Fibroblast of lung (primary cell): ENCODE results near the gene CD79B. TPM values are rescaled to one million over a fixed set of nuclear protein-coding genes. Genes with fewer than 3 reads are reported as not detected.

Source experiments
- DNase-seq, 2 donors: peaks; one replicate each; pipeline versions ENCODE4 v3.0.0 to v3.0.0-alpha.2; 2010; ENCODE audit warnings: low read depth in 2 of 2
- H2AFZ ChIP-seq: 2 replicates; pipeline ENCODE4 v1.5.1; 2012; ENCODE audit warnings: low read length, control low read depth, inconsistent platforms
- H3K27ac ChIP-seq: 2 replicates; pipeline ENCODE4 v1.5.1; 2011; ENCODE audit warnings: low read length, control low read depth; ENCODE audit not compliant: insufficient read depth
- H3K27me3 ChIP-seq: 2 replicates; pipeline ENCODE4 v1.5.1; 2011; ENCODE audit warnings: mild to moderate bottlenecking, low read length; ENCODE audit not compliant: control insufficient read depth, insufficient read depth
- H3K36me3 ChIP-seq: 2 replicates; pipeline ENCODE4 v1.5.1; 2011; ENCODE audit warnings: low read length; ENCODE audit not compliant: control insufficient read depth, insufficient read depth
- H3K4me1 ChIP-seq: 2 replicates; pipeline ENCODE4 v1.5.1; 2011; ENCODE audit warnings: low read length; ENCODE audit not compliant: control insufficient read depth, insufficient read depth; ENCODE audit errors: extremely low read depth
- H3K4me2 ChIP-seq: 2 replicates; pipeline ENCODE4 v1.5.1; 2011; ENCODE audit warnings: low read length, control low read depth; ENCODE audit not compliant: insufficient read depth; ENCODE audit errors: extremely low read depth
- H3K4me3 ChIP-seq, 4 experiments: fragments of 200-600 bp in 1 of 4; sonication (generic) in 1 of 4; replicated peaks in 1 of 4; 2 replicates each; pipeline ENCODE4 v1.5.1; 2011 to 2016; ENCODE audit warnings: low read length in 4 of 4, low read depth in 3 of 4, mild to moderate bottlenecking in 3 of 4, control low read depth in 2 of 4, inconsistent platforms in 1 of 4, mixed read lengths in 1 of 4; ENCODE audit not compliant: insufficient read depth in 1 of 4; ENCODE audit errors: control extremely low read depth in 1 of 4
- H3K79me2 ChIP-seq: 2 replicates; pipeline ENCODE4 v1.5.1; 2012; ENCODE audit warnings: mild to moderate bottlenecking, low read length, inconsistent platforms; ENCODE audit not compliant: control insufficient read depth, insufficient read depth
- H3K9ac ChIP-seq: 2 replicates; pipeline ENCODE4 v1.5.1; 2011; ENCODE audit warnings: mild to moderate bottlenecking, low read length, control low read depth; ENCODE audit not compliant: insufficient read depth
- H3K9me3 ChIP-seq: 2 replicates; pipeline ENCODE4 v1.5.1; 2012; ENCODE audit warnings: low read depth, low read length; ENCODE audit not compliant: control insufficient read depth, insufficient read depth
- H4K20me1 ChIP-seq: 2 replicates; pipeline ENCODE4 v1.5.1; 2011; ENCODE audit warnings: low read length; ENCODE audit not compliant: control insufficient read depth, insufficient read depth; ENCODE audit errors: extremely low read depth
- CTCF ChIP-seq, 2 donors: IDR thresholded peaks in 1 of 2; conservative IDR thresholded peaks in 1 of 2; 1 replicate in 1 of 2; 2 replicates in 1 of 2; pipeline ENCODE4 v1.5.1; 2011 to 2012; ENCODE audit warnings: low read length in 2 of 2, control low read depth in 1 of 2, inconsistent platforms in 1 of 2, low read depth in 1 of 2, mild to moderate bottlenecking in 1 of 2
- EZH2 ChIP-seq: IDR thresholded peaks from 2 replicates; pipeline ENCODE4 v1.5.1; 2012; ENCODE audit warnings: low read length, control low read depth, mild to moderate bottlenecking; ENCODE audit errors: missing control alignments
- polyA plus RNA-seq, 2 donors: library from polyadenylated mRNA; depleted of rRNA in 1 of 2; stranded (reverse) in 1 of 2; unstranded in 1 of 2; fragments of >200 nt; gene quantifications; 2 replicates each; pipeline ENCODE4 v1.2.1, GENCODE V29; 2011 to 2012; ENCODE audit warnings: missing spikeins in 1 of 2
- total RNA-seq: library from RNA; depleted of rRNA; stranded (reverse); fragments of >200 nt; gene quantifications from 2 replicates; pipeline ENCODE4 v1.2.1, GENCODE V29; 2014

The CD79B gene
- total and polyA plus RNA-seq, 2 donors (not counting 1 experiment from before 2014, with no cell fraction given) = 0.17 to 0.72 TPM

- TF ChIP-seq EZH2 = no peak
- no peak for TF ChIP-seq CTCF (conservative IDR thresholded peaks at IDR 0.05 in 1 of 2, IDR thresholded peaks at IDR 0.05 in 1 of 2; ENCODE audit: low read depth in 1 of 2, low read length in 2 of 2)
- Histone ChIP-seq H2AFZ (no peak overlapping the region), H3K27me3 (no peaks in the 10 kb centered on the region), H3K79me2 (no peaks in the 10 kb centered on the region), H3K27ac (no peak overlapping the region), H3K4me3 (no peak overlapping the region), H3K9ac (no peak overlapping the region), H3K36me3 (no peaks in the 10 kb centered on the region), H3K4me2 (no peak overlapping the region), H4K20me1 (no peaks in the 10 kb centered on the region), H3K4me1 (no peaks in the 10 kb centered on the region), H3K9me3 (no peaks in the 10 kb centered on the region)
- DNase-seq = no peak
These were observed 17.6 kb upstream of the CD79B start for GRCh38 chr17:63949576-63950250.

- H3K36me3 ChIP-seq = no peaks in the 10 kb centered on the region
- no peaks in the 10 kb centered on the region for H3K27me3 ChIP-seq
- H2AFZ ChIP-seq = no peak overlapping the region
- no peaks in the 10 kb centered on the region for H3K9me3 ChIP-seq
- no peak for DNase-seq
- no peak overlapping the region for H3K4me2 ChIP-seq
- TF ChIP-seq EZH2 (no peak), CTCF (conservative IDR thresholded peaks at IDR 0.05 in 1 of 2, IDR thresholded peaks at IDR 0.05 in 1 of 2; ENCODE audit: low read depth in 1 of 2, low read length in 2 of 2) (no peak)
- no peak overlapping the region for H3K4me3 ChIP-seq
- no peaks in the 10 kb centered on the region for H4K20me1 ChIP-seq
- H3K4me1 ChIP-seq = no peaks in the 10 kb centered on the region
- no peak overlapping the region for H3K9ac ChIP-seq
- H3K79me2 ChIP-seq = no peaks in the 10 kb centered on the region
- no peak overlapping the region for H3K27ac ChIP-seq
These were observed 16.4 kb upstream of the CD79B start for GRCh38 chr17:63948521-63948920.

- no peaks in the 10 kb centered on the region for H3K9me3 ChIP-seq
- H3K9ac ChIP-seq = no peak overlapping the region
- H3K36me3 ChIP-seq = no peaks in the 10 kb centered on the region
- H3K4me3 ChIP-seq = no peak overlapping the region
- no peaks in the 10 kb centered on the region for H3K79me2 ChIP-seq
- no peak for DNase-seq
- TF ChIP-seq EZH2 = no peak
- TF ChIP-seq CTCF (conservative IDR thresholded peaks at IDR 0.05 in 1 of 2, IDR thresholded peaks at IDR 0.05 in 1 of 2; ENCODE audit: low read depth in 1 of 2, low read length in 2 of 2) = no peak
- H3K27ac ChIP-seq = no peak overlapping the region
- no peaks in the 10 kb centered on the region for H4K20me1 ChIP-seq
- no peak overlapping the region for H3K4me2 ChIP-seq
- H3K4me1 ChIP-seq = no peaks in the 10 kb centered on the region
- no peaks in the 10 kb centered on the region for H3K27me3 ChIP-seq
- no peak overlapping the region for H2AFZ ChIP-seq
These were observed 15.7 kb upstream of the CD79B start for GRCh38 chr17:63947711-63948330.
